GM12865 (cell line): Measurements from ENCODE around the gene ITGA2.

ENCODE experiments used
- DNase-seq: peaks from one replicate; pipeline ENCODE4 v3.0.0; 2010; ENCODE audit warnings: low read depth
- H3K4me3 ChIP-seq: 2 replicates; pipeline ENCODE4 v1.5.1; 2011; ENCODE audit warnings: mild to moderate bottlenecking, low read depth, low read length, control low read depth
- CTCF ChIP-seq: IDR thresholded peaks from 2 replicates; pipeline ENCODE4 v1.5.1; 2011; ENCODE audit warnings: low read length, control low read depth, low read depth, inconsistent platforms; ENCODE audit not compliant: insufficient read depth; ENCODE audit errors: missing control alignments

The ITGA2 gene

GRCh38 chr5:53017794-53018391, 28.7 kb downstream of the ITGA2 start:
- no peak for TF ChIP-seq CTCF
- no peak for DNase-seq
- H3K4me3 ChIP-seq = no peak overlapping the region

GRCh38 chr5:53019320-53019719, 30.2 kb downstream of the ITGA2 start:
- TF ChIP-seq CTCF = no peak
- no peak overlapping the region for H3K4me3 ChIP-seq
- no peak for DNase-seq

- TF ChIP-seq CTCF = no peak
- no peak overlapping the region for H3K4me3 ChIP-seq
- no peak for DNase-seq
Observed at GRCh38 chr5:53022930-53023511, 33.9 kb downstream of the ITGA2 start.

GRCh38 chr5:53023969-53024368, 34.8 kb downstream of the ITGA2 start:
- peak; percentile 43 for DNase-seq

GRCh38 chr5:53024535-53024934, 35.4 kb downstream of the ITGA2 start:
- no peak for DNase-seq
- no peak for TF ChIP-seq CTCF
- H3K4me3 ChIP-seq = no peak overlapping the region

More at GRCh38 chr5:53023969-53024368, 34.8 kb downstream of the ITGA2 start:
- H3K4me3 ChIP-seq = no peak overlapping the region
- TF ChIP-seq CTCF = no peak

GRCh38 chr5:53025487-53025886, 36.3 kb downstream of the ITGA2 start:
- no peak for DNase-seq
- TF ChIP-seq CTCF = no peak
- H3K4me3 ChIP-seq = no peak overlapping the region

- DNase-seq = no peak
- H3K4me3 ChIP-seq = no peak overlapping the region
- TF ChIP-seq CTCF = no peak
Observed at GRCh38 chr5:53027913-53028312, 38.8 kb downstream of the ITGA2 start.
